Measurements from ENCODE around the gene DNM1. TPM values are rescaled to one million over a fixed set of nuclear protein-coding genes. Genes with fewer than 3 reads are reported as not detected.

DNM1 gene
- polyA plus RNA-seq (2012; ENCODE audit: insufficient read depth, insufficient read length): 14.7 TPM

DNA sequence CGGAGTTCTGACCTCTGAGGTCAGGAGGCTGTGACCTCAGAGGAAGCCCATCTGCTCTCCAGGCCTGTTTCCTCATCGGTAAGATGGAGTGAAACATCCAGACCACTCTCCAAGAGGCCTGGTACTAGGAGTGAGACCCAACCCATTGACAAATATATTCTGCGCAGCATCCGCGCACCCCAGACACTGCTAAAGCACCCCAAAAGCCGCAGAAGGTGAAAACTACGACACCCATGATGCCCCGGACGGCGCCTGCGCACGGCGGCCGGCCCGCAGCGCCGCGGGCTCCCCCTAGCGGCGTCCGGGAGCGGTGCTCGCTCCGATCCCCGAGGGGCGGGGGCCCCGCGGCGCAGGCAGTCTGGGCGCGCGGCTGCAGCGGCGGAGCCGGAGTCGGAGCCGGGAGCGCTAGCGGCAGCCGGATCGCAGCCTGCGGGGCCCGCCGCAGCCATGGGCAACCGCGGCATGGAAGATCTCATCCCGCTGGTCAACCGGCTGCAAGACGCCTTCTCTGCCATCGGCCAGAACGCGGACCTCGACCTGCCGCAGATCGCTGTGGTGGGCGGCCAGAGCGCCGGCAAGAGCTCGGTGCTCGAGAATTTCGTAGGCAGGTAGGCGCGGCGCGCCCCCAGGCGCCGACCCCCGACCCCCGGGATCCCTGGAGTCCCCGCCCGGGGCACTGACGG is at the start of gene DNM1:
Gene DNM1 (plus strand): TSS at position 356 of the 683 bp plus-strand sequence. CDS start 92 bp downstream, at position 448.
- H3K4me3 ChIP-seq (ENCODE audit: low read length): peak within 1 kb of the TSS; percentile 65
- peak; percentile 30 for DNase-seq (ENCODE audit: low read depth, low spot score)

DNA sequence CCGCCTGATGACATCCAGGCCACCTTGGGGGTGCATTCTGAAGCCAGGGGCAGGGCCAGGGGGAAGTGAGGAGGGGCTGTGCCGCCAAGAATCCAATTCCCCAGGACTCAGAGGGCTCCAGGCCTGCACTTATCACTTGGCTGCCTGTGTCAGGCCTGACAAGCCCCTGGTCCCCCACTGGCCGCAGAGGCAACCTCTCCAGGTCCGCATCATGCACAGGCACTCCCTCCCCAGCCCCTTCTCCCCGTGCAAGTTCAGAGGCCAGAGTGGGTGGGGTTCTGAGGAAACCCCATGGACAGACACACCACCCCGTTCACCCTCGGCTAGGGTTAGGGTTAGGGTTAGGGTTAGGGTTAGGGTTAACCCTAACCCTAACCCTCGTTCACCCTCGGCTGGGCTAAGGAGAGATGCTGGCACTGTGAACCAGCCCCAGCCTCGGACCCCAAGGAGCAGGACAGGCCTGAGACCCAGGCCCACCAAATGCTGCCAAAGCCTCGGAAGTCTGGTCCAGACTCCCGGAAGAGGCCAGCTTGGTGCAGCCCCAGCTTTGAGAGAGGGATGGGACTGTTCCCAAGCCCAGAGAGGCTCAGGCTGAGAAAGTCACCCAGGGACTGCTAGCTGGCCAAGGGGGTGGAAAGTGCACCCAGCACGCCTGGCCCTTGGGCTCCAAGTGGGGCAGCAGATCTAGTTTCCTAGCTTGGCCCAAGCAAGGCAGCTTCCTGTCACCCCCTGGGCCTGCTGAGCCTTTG is 49.1 kb upstream of the DNM1 start:
- DNase-seq (ENCODE audit: low read depth, low spot score): no peak
- no peak overlapping the region for H3K4me3 ChIP-seq (ENCODE audit: low read length)

DNA sequence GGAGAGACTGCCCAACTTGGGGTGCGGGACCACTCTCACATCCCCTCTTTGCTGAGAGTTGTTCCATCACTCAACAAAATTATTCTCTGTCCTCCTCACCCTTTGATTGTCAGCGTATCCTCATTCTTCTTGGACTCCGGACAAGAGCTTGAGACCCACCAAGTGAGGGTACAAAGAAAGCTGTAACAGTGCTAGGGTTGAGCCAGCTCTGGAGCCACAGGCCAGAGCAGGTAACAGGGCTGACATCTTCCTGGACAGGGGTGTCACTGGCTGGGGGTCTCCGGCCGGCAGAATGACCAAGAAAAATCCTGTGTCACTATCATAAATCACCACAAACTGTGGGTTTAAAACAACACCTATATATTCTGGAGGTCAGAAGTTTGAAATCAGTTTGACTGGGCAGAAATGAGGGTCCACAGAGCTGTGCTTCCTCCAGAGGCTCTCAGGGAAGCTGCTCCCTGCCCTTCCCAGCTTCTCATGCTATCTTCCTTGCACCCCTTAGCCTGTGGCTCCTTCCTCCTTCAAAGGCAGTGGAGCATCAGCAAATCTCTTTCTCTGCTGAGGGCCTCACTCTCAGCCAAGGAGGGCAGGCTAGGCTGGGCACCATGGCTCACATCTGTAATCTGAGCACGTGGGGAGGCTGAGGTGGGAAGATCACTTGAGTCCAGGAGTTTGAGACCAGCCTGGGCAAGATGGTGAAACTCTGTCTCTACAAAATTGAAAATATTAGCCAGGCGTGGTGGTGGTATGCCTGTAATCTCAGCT is 47.3 kb upstream of the DNM1 start:
- H3K4me3 ChIP-seq (ENCODE audit: low read length): no peak overlapping the region
- DNase-seq (ENCODE audit: low read depth, low spot score): no peak

DNA sequence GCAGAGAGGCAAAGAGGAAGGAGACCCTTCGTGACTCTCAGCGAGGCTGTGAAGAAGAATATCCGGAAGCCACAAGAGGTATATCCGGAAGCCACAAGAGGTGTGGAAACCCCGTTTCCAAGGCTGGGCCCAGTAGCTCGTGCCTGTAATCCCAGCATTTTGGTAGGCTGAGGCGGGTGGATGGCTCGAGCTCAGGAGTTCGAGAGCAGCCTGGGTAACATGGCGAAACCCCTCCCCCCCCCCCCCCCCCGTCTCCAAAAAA is 43.7 kb upstream of the DNM1 start:
- peak overlapping the region; percentile 57 for H3K4me3 ChIP-seq (ENCODE audit: low read length)
- DNase-seq (ENCODE audit: low read depth, low spot score): peak; percentile 58

DNA sequence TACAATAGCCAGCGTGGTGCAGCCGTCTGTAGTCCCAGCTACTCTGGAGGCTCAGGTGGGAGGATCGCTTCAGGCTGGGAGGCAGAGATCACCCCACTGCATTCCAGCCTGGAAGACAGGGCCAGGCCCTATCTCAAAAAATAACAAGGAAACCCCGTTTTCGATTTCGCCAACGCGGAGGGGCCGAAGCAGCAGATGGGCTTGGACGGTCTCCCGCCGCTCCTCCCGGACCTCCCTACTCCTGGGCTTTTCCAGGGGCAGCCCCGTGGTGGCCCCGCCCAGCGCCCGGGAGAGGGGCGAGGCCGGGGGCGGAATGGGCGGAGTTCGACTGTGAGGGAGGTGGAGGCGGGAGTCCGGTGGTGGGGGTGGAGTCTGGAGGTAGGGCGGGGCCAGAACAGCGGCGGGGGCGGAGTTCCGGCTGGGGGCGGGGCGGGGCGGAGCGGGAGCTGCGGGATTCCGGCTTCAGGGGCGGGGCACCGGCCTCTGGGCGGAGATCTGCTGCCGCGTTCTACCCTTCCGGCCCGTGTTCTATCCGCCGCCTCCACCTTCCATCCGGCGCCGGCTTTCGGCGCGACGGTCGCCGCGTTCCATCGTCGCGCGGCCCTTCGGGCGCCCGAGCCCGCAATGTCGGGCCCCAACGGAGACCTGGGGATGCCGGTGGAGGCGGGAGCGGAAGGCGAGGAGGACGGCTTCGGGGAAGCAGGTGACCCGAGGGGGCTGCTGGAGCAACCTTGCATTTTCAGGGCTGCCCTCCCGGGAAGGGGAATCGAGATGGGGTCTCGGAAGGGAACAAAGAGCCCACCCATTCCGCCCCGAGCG is 43.2 kb upstream of the DNM1 start, which contains the start of gene BBLN:
Gene BBLN (plus strand): TSS at position 482 of the 819 bp plus-strand sequence. CDS start 143 bp downstream, at position 625.
- H3K4me3 ChIP-seq (ENCODE audit: low read length): peak within 1 kb of the TSS; percentile 95
- peak; percentile 81 for DNase-seq (ENCODE audit: low read depth, low spot score)

DNA sequence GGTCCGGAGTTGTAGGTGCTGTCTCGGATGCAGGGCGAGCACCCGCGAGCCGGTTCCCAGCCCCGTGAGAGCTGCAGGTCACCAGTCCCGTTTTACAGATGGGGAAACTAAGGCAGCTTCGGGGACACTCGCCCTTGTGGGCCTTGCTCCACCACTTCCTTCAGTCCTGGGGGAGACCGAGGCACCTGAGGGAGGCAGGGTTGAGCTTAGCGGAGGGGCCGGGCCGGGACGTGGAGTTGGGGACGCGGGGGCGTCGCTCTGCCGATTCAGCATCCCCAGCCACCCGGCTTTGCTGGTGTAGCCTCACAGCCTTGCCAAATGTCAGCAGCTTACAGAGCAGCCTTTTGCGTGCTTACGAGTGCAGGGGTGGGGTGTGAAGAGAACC is 42.6 kb upstream of the DNM1 start:
- DNase-seq (ENCODE audit: low read depth, low spot score): no peak

DNA sequence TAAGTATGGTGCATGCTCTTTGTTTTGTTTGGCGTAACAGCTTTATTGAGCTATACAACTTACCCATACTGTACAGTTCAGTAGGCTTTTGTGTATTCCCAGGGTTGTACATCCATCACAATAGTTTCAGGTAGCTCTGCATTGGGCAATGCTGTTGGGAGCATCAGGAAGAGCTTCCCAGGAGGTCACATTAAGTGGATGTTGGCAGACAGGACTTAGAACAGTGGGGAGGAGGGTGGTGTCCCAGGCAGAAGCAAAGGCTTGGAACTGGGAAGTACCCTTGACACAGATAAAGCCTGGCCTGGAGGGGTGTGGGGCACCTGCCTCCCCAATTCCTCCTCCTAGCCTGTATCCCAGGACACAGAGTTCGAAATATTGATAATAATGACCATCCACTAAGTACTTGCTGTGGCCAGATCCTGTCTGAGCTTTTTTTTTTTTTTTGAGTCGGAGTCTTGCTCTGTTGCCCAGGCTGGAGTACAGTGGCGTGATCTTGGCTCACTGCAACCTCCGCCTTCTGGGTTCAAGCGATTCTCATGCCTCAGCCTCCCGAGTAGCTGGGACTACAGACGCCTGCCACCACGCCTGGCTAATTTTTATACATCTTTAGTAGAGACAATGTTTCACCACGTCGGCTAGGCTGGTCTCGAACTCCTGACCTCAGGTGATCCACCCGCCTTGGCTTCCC is 41.8 kb upstream of the DNM1 start:
- peak overlapping the region; percentile 95 for H3K4me3 ChIP-seq (ENCODE audit: low read length)
- DNase-seq (ENCODE audit: low read depth, low spot score): no peak

More for the DNA sequence above, 42.6 kb upstream of the DNM1 start:
- H3K4me3 ChIP-seq (ENCODE audit: low read length): peak overlapping the region; percentile 95

DNA sequence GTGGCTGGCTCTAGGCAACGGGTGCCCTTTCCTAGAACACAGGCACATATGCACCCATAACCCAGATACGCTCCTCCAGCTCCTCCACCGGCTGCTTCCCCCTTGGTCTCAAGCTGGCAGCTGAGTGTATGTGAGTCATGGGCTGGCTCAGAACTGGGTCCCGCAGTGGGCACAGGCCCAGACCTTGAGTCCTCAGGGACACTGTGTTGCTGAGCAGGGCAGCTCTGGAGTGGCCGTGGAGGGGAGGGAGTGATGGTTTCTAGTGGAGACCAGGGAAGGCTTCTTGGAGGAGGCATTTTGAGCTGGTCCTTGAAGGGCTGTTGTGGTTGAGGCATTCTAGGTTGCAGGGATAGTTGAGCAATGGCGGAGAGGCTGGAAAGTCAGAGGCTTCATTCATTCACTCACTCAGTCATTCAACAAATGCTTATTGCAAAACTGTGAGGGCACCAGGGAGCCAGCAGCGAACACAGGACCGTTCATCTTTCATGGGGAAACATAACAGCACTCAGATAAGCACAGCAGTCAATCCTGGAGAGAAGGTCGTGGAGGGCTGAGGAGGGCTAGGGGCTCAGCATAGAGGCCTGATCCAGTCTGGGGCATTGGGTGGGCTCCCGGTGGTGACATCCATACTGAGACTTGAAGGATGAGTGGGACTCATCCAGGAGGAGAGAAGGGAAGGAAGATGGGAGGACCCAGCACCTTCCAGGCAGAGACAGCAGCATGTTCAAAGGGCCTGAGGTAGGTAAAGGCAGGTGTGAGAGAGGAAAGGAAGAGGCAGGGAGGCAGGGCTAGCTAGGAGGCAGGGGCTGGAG is 40.8 kb upstream of the DNM1 start:
- DNase-seq (ENCODE audit: low read depth, low spot score): no peak
- H3K4me3 ChIP-seq (ENCODE audit: low read length): no peak overlapping the region

DNA sequence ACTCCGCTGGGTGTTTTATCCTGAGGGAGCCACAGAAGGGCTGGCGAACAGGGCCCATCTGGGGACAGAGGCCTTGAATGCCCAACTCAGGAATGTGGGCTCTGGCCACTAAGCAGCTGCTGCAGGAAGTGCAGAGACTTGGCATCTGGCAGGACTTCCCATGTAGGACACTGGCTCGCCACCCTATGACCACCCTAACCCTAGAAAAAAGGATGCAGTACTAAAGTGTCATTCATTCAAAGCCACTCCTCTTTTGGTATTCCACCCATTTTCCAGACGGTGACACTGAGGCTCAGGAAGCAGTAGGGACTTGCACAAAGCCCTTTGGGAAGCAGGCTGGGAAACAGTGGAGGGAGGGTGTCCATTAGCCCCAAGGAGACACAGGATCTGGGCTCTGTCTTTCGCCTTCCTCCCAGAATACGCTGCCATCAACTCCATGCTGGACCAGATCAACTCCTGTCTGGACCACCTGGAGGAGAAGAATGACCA is 40.1 kb upstream of the DNM1 start:
- H3K4me3 ChIP-seq (ENCODE audit: low read length): no peak overlapping the region
- no peak for DNase-seq (ENCODE audit: low read depth, low spot score)

DNA sequence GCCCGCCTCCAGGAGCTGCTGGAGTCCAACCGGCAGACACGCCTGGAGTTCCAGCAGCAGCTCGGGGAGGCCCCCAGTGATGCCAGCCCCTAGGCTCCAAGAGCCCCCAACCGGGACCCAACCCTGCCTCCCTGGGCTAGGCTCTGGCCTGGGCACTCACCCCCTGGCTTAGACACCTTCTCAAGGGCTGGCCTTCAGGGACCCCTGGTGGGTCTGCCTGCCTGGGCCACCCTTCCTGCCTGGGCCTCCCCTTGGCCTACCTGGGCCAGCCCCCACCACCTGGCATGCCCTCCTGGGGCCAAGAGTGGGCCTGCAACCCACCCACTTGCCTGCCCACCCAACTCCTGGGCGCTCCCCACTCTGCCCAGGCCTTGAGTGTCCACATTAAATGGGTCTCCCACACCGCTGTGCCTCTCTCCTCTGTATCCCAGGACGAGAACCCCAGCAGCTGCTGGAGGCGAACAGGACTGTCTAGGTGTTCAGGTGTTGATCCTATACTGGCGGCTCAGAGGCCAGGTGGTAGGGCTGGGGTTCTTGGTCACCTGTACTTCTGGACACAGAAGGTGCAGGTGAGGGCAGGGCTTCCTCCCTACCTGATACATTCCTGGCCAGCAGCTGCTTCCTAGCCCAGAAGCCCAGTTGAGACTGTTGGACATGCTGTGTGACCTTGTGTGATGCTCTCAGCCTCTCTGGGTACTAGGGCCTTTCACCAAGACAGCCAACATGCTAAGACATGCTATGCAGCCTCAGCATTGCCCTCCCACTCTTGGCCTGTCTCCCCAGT is 39.5 kb upstream of the DNM1 start:
- no peak overlapping the region for H3K4me3 ChIP-seq (ENCODE audit: low read length)
- no peak for DNase-seq (ENCODE audit: low read depth, low spot score)

DNA sequence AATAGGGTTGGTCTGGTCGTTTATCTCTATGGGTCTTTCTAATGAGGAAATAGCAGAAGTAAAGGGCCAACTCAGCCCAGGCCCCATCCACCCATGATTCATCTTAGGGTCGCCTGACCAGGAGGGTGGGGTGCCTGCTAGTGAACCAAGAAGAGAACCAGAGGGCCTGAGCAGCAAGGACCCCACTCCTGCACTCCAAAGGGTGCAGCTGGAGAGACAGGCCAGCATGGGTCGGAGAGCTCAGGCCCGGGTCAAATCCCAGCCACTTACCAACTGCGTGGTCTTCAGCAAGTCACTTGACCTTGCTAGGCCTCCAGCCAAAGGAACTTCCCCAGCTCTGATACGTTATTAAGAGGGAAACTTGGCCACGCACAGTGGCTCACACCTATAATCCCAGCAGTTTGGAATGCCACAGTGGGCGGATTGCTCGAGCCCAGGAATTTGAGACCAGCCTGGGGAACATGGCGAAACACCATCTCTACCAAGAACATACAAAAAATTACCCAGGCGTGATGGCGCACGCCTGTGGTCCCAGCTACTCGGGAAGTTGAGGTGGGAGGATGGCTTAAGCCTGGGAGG is 38.8 kb upstream of the DNM1 start:
- DNase-seq (ENCODE audit: low read depth, low spot score): no peak
- no peak overlapping the region for H3K4me3 ChIP-seq (ENCODE audit: low read length)

DNA sequence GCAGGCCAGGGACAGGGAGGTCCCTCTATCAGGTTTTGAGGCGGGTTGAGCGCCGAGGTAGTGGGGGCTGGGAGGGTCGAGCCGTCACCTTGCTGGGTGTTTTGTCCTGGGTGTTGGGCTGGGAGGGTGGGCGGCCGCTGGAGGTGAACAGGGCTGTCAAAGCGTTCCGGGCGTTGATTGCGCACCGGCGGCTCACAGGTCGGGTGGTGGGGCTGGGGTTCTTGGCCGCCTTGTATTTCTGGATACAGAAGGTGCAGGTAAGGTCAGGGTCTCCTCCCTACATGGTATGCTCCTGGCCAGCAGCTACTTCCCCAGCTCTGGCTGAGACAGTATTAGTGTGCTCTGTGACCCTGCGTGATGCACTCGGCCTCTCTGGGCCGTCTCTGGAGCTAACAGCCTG is 37.0 kb upstream of the DNM1 start:
- no peak overlapping the region for H3K4me3 ChIP-seq (ENCODE audit: low read length)
- no peak for DNase-seq (ENCODE audit: low read depth, low spot score)

DNA sequence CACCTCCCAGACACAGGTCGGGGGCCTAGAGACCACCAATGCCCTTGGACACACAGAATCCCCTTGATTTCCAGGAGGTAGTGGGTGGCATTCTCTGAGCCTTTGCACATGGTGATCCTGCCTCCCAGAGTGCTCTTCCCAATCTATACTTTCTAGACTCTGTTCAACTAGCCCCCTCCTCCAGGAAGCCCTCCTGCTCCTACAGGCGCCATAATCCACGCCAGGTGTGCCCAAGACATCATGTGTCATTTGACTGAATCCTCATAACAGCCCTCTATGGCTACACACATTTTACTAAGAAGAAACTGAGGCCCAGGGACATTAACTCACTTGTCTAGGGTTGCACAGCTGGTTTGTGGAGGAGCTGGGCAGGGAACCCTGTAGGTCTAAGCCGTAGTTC is 36.0 kb upstream of the DNM1 start:
- no peak overlapping the region for H3K4me3 ChIP-seq (ENCODE audit: low read length)
- DNase-seq (ENCODE audit: low read depth, low spot score): no peak

DNA sequence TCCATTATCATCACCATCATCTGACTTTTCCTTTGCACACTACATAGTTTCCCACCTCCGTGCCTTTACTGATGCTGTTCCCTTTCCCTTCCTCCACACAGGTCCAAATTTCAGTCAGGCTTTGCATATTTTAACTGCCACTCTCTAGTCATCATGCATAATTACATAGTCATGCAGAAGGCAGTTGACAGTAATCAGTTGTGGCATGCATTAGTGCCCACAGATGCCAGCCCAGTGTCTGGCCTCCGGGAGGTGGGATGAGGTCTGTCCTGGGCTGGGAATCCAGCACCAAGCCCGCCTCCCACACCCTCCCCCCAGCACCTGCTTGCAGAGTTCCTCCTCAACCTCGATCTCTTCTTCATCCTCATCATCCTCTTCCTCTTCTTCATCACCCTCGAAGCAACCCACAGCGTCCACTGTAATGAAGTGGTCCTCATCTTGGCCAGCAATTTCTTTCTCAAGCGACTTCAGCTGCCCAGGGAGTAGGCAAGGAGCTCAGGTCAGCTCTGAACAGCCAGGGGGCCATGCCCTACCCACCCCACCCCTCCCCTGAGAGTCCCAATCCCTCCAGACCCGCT is 34.4 kb upstream of the DNM1 start:
- no peak for DNase-seq (ENCODE audit: low read depth, low spot score)
- no peak overlapping the region for H3K4me3 ChIP-seq (ENCODE audit: low read length)

DNA sequence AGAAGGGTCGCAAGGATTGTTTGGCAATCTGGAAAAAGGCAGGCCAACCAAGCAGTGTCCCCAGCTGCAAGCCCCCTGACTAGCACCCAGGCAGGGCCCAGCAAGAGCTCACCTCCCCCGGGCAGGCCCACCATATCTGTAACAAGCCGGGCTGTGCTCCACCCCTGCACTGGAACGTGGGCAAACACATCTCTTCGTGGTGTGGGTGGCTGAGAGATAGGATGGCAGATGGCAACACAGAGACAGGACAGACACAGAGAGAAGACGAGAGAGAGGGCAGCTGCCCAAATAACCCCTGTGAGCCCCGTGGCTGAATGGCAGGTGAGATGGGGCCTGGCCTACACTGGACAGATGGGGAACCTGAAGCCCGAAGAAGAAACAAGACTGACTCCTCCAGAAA is 33.7 kb upstream of the DNM1 start:
- no peak for DNase-seq (ENCODE audit: low read depth, low spot score)
- H3K4me3 ChIP-seq (ENCODE audit: low read length): no peak overlapping the region

DNA sequence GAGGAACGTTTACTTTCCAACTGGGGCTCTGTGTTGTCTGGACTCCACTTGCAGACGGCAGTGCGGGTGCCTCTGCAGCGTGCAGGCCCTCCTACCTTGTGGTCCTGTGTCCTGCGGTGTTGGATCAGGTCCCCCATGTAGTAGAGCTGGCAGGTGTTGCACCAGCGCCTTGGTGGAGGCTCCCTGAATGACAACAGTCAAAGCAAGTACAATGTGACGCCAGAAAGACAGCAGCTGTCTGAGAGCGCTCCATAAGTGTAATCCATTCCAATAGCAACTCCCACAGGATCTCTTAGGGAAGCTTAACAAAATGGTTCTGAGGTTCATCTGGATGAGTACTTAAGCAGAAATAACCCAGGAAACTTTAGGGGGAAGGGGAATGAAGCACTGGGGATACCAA is 33.3 kb upstream of the DNM1 start:
- H3K4me3 ChIP-seq (ENCODE audit: low read length): no peak overlapping the region
- no peak for DNase-seq (ENCODE audit: low read depth, low spot score)

Data from Jurkat, Clone E6-1 (cell line).